A673 (cell line): Measurements from ENCODE around the gene KIF26B. TPM values are rescaled to one million over a fixed set of nuclear protein-coding genes. Genes with fewer than 3 reads are reported as not detected.

ENCODE experiments used
- BruUV-seq: library from RNA; stranded (reverse); fragments of 400-500 nt; replicated peaks from 2 replicates; lab custom pipeline; 2021; lab: Mats Ljungman, UMichigan
- CTCF ChIA-PET: fragments of 300-600 bp; sonication (Branson Sonifier 250); formaldehyde crosslinking; loops from one replicate; lab custom pipeline; 2022; ENCODE audit warnings: antibody characterized with exemption; lab: Charles Lee
- POLR2A ChIA-PET: fragments of 300-600 bp; sonication (Branson Sonifier 250); formaldehyde crosslinking; loops from one replicate; lab custom pipeline; 2022; ENCODE audit warnings: antibody characterized with exemption; ENCODE audit not compliant: low non-redundant PET; lab: Charles Lee
- DNase-seq: peaks from one replicate; pipeline ENCODE4 v3.0.0-alpha.2; 2015; ENCODE audit warnings: low spot score
- H3K27ac ChIP-seq: fragments of 200-600 bp; sonication (generic); 2 replicates; pipeline ENCODE4 v1.5.1; 2016; ENCODE audit warnings: mixed run types, low read depth, mild to moderate bottlenecking, mixed read lengths, antibody characterized with exemption, low read length; ENCODE audit not compliant: poor library complexity, severe bottlenecking
- H3K27me3 ChIP-seq: fragments of 200-600 bp; sonication (generic); replicated peaks from 2 replicates; pipeline ENCODE4 v1.6.1; 2017; ENCODE audit warnings: mixed run types, low read depth, mild to moderate bottlenecking, mixed read lengths, antibody characterized with exemption, low read length; ENCODE audit not compliant: insufficient read depth, poor library complexity
- H3K36me3 ChIP-seq: fragments of 200-600 bp; sonication (generic); 2 replicates; pipeline ENCODE4 v1.6.1; 2016; ENCODE audit warnings: mixed run types, mild to moderate bottlenecking, mixed read lengths, antibody characterized with exemption, low read length; ENCODE audit not compliant: insufficient read depth, poor library complexity, severe bottlenecking
- H3K4me1 ChIP-seq: fragments of 200-600 bp; sonication (generic); 2 replicates; pipeline ENCODE4 v1.6.1; 2017; ENCODE audit warnings: mixed run types, mild to moderate bottlenecking, mixed read lengths, antibody characterized with exemption, low read length; ENCODE audit not compliant: insufficient read depth, poor library complexity, severe bottlenecking
- H3K4me3 ChIP-seq: fragments of 200-600 bp; sonication (generic); 2 replicates; pipeline ENCODE4 v1.5.1; 2016; ENCODE audit warnings: low read depth, mixed run types, mild to moderate bottlenecking, mixed read lengths, low read length; ENCODE audit not compliant: poor library complexity, severe bottlenecking
- H3K9me3 ChIP-seq: fragments of 200-600 bp; sonication (generic); 2 replicates; pipeline ENCODE4 v1.6.1; 2016; ENCODE audit warnings: mixed run types, low read depth, mild to moderate bottlenecking, mixed read lengths, antibody characterized with exemption, low read length; ENCODE audit not compliant: poor library complexity, severe bottlenecking
- EZH2 ChIP-seq: fragments of 200-600 bp; sonication (generic); IDR thresholded peaks from 2 replicates; pipeline ENCODE4 v1.6.1; 2017; ENCODE audit warnings: borderline replicate concordance, low read depth, mild to moderate bottlenecking, mixed read lengths, antibody characterized with exemption, low read length; ENCODE audit not compliant: poor library complexity, severe bottlenecking
- intact Hi-C: fragments of 100-400 bp; cut with micrococcal nuclease; formaldehyde crosslinking; loops from one replicate; pipeline ENCODE4 v1.10.0; 2022; ENCODE audit not compliant: unreplicated experiment
- total RNA-seq: library from RNA; stranded (reverse); gene quantifications from 2 replicates; pipeline ENCODE4 v1.2.3, GENCODE V29; 2021
- TF ChIP-seq, protein P1 (sequence below): fragments of 300-800, 200-600 bp; sonication (generic); conservative IDR thresholded peaks from 2 replicates; pipeline ENCODE4 v1.5.1; 2017; ENCODE audit warnings: low read depth, mild to moderate bottlenecking, antibody characterized with exemption, low read length, moderate library complexity, mixed read lengths

Gene KIF26B
- total RNA-seq, 1 experiment from 2014 or later: not detected

DNA sequence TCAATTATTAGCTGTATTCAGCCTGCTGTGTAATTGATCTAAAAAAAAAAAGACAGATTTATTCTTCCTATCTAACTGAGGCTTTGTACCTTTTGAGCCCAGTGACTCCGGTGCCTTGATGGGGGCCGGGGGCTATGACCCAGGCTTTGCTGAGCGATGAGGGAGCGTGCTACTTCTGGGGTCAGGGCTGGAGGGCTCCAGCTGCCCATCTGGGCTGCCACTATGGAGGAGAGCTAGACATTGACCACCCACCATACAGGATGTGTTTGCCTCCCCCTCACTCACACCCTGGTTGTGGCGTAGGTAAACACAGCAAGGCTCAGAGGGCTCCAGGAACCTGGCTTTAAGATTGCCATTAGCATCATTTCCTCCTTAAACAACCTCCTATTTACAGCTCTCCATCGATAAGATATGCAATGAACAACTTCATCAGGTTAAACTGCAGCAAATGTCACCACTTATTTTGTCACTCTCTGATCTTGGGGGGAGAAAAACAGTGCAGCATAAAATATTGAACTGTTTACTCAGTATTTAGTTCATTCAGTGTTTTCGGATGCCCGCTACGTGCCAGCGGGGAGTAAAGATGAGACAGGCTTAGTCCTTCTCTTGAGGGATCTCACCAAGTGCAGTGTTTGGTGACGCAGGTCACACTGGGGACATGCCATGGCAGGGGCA is 231.6 kb downstream of the KIF26B start:
- no peak overlapping the region for H3K4me3 ChIP-seq
- H3K4me1 ChIP-seq: no peaks in the 10 kb centered on the region
- H3K27ac ChIP-seq: no peak overlapping the region
- TF ChIP-seq EZH2: no peak
- TF ChIP-seq, protein P1, sequence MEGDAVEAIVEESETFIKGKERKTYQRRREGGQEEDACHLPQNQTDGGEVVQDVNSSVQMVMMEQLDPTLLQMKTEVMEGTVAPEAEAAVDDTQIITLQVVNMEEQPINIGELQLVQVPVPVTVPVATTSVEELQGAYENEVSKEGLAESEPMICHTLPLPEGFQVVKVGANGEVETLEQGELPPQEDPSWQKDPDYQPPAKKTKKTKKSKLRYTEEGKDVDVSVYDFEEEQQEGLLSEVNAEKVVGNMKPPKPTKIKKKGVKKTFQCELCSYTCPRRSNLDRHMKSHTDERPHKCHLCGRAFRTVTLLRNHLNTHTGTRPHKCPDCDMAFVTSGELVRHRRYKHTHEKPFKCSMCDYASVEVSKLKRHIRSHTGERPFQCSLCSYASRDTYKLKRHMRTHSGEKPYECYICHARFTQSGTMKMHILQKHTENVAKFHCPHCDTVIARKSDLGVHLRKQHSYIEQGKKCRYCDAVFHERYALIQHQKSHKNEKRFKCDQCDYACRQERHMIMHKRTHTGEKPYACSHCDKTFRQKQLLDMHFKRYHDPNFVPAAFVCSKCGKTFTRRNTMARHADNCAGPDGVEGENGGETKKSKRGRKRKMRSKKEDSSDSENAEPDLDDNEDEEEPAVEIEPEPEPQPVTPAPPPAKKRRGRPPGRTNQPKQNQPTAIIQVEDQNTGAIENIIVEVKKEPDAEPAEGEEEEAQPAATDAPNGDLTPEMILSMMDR: no peak
- ChIA-PET CTCF (no interaction called here), POLR2A (no interaction called here)
- H3K27me3 ChIP-seq: peaks cover 26% of the 10 kb centered on the region
- no peaks in the 10 kb centered on the region for H3K9me3 ChIP-seq
- DNase-seq: no peak
- intact Hi-C loops: no loop called here
- no peaks in the 10 kb centered on the region for H3K36me3 ChIP-seq
- no TSS peak for BruUV-seq

DNA sequence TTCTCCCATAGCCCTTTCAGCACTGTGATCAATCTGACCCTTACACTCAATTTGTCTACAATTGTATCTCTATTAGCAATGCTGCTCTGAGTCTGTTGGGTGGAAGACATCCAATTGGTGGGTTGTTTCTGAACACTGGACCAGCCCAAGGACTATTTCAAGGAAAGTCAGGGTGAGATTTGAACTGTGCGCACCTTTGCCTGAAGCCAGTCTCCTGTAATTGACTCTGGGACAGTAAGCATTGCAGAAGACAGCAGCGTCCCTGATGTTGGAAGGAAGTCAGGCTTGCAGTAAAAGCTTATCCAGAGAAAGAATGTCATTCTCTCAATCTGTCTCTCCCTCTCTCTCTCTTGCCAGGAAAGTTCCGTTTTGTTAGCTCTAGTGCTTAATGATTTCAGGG is 233.9 kb downstream of the KIF26B start:
- BruUV-seq: no TSS peak
- no peaks in the 10 kb centered on the region for H3K36me3 ChIP-seq
- H3K4me1 ChIP-seq: no peaks in the 10 kb centered on the region
- no peak overlapping the region for H3K4me3 ChIP-seq
- POLR2A ChIA-PET: no interaction called here
- CTCF ChIA-PET: no interaction called here
- peaks cover 26% of the 10 kb centered on the region for H3K27me3 ChIP-seq
- no peak overlapping the region for H3K27ac ChIP-seq
- DNase-seq: no peak
- intact Hi-C loops: no loop called here
- H3K9me3 ChIP-seq: no peaks in the 10 kb centered on the region
- TF ChIP-seq EZH2: no peak
- TF ChIP-seq, protein P1: no peak

DNA sequence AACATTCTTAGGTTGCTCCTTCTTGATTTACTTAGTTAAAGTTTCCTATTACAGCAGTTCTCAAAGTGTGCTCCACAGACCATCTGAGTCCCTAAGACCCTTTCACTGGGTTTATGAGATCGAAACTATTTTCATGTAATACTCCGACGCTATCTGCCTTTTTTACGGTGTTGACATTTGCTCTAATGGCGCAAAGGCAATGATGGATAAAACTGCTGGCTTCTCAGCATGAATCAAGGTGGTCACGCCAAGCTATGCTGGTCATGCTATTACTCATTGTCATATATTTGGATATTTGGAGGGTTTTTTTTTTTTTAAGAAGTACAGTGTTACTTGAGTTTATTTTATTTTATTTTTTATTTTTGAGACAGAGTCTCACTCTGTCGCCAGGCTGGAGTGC is 235.1 kb downstream of the KIF26B start:
- ChIA-PET CTCF (no interaction called here), POLR2A (no interaction called here)
- Histone ChIP-seq H3K4me3 (no peak overlapping the region), H3K27me3 (peaks cover 15% of the 10 kb centered on the region), H3K9me3 (no peaks in the 10 kb centered on the region), H3K27ac (no peak overlapping the region), H3K36me3 (no peaks in the 10 kb centered on the region), H3K4me1 (no peaks in the 10 kb centered on the region)
- BruUV-seq: no TSS peak
- intact Hi-C loops: no loop called here
- TF ChIP-seq EZH2: no peak
- TF ChIP-seq, protein P1: no peak
- no peak for DNase-seq
